ENCODE measurements around the gene BMPR1B.

- TF ChIP-seq GTF2F1 (IDR thresholded peaks at IDR 0.05; ENCODE audit: borderline replicate concordance, low read depth, low read length): no peak
- no peak for TF ChIP-seq CTCF (IDR thresholded peaks at IDR 0.05; ENCODE audit: control extremely low read depth in 1 of 3, insufficient read depth in 1 of 3, low read depth in 1 of 3, low read length in 3 of 3)
- no peak for TF ChIP-seq POLR2A (IDR thresholded peaks at IDR 0.05; ENCODE audit: control extremely low read depth in 1 of 2, low read depth in 2 of 2, low read length in 2 of 2)
- TF ChIP-seq CHD2 (IDR thresholded peaks at IDR 0.05; ENCODE audit: low read length): no peak
- no peak for TF ChIP-seq KDM1A (IDR thresholded peaks at IDR 0.05; ENCODE audit: borderline replicate concordance, low read length)
- TF ChIP-seq RAD21 (IDR thresholded peaks at IDR 0.05 in 1 of 2, conservative IDR thresholded peaks at IDR 0.05 in 1 of 2; ENCODE audit: low read depth in 2 of 2, low read length in 2 of 2): no peak
- no peak for TF ChIP-seq CEBPB (IDR thresholded peaks at IDR 0.05; ENCODE audit: low read depth, low read length)
- TF ChIP-seq, protein P1, sequence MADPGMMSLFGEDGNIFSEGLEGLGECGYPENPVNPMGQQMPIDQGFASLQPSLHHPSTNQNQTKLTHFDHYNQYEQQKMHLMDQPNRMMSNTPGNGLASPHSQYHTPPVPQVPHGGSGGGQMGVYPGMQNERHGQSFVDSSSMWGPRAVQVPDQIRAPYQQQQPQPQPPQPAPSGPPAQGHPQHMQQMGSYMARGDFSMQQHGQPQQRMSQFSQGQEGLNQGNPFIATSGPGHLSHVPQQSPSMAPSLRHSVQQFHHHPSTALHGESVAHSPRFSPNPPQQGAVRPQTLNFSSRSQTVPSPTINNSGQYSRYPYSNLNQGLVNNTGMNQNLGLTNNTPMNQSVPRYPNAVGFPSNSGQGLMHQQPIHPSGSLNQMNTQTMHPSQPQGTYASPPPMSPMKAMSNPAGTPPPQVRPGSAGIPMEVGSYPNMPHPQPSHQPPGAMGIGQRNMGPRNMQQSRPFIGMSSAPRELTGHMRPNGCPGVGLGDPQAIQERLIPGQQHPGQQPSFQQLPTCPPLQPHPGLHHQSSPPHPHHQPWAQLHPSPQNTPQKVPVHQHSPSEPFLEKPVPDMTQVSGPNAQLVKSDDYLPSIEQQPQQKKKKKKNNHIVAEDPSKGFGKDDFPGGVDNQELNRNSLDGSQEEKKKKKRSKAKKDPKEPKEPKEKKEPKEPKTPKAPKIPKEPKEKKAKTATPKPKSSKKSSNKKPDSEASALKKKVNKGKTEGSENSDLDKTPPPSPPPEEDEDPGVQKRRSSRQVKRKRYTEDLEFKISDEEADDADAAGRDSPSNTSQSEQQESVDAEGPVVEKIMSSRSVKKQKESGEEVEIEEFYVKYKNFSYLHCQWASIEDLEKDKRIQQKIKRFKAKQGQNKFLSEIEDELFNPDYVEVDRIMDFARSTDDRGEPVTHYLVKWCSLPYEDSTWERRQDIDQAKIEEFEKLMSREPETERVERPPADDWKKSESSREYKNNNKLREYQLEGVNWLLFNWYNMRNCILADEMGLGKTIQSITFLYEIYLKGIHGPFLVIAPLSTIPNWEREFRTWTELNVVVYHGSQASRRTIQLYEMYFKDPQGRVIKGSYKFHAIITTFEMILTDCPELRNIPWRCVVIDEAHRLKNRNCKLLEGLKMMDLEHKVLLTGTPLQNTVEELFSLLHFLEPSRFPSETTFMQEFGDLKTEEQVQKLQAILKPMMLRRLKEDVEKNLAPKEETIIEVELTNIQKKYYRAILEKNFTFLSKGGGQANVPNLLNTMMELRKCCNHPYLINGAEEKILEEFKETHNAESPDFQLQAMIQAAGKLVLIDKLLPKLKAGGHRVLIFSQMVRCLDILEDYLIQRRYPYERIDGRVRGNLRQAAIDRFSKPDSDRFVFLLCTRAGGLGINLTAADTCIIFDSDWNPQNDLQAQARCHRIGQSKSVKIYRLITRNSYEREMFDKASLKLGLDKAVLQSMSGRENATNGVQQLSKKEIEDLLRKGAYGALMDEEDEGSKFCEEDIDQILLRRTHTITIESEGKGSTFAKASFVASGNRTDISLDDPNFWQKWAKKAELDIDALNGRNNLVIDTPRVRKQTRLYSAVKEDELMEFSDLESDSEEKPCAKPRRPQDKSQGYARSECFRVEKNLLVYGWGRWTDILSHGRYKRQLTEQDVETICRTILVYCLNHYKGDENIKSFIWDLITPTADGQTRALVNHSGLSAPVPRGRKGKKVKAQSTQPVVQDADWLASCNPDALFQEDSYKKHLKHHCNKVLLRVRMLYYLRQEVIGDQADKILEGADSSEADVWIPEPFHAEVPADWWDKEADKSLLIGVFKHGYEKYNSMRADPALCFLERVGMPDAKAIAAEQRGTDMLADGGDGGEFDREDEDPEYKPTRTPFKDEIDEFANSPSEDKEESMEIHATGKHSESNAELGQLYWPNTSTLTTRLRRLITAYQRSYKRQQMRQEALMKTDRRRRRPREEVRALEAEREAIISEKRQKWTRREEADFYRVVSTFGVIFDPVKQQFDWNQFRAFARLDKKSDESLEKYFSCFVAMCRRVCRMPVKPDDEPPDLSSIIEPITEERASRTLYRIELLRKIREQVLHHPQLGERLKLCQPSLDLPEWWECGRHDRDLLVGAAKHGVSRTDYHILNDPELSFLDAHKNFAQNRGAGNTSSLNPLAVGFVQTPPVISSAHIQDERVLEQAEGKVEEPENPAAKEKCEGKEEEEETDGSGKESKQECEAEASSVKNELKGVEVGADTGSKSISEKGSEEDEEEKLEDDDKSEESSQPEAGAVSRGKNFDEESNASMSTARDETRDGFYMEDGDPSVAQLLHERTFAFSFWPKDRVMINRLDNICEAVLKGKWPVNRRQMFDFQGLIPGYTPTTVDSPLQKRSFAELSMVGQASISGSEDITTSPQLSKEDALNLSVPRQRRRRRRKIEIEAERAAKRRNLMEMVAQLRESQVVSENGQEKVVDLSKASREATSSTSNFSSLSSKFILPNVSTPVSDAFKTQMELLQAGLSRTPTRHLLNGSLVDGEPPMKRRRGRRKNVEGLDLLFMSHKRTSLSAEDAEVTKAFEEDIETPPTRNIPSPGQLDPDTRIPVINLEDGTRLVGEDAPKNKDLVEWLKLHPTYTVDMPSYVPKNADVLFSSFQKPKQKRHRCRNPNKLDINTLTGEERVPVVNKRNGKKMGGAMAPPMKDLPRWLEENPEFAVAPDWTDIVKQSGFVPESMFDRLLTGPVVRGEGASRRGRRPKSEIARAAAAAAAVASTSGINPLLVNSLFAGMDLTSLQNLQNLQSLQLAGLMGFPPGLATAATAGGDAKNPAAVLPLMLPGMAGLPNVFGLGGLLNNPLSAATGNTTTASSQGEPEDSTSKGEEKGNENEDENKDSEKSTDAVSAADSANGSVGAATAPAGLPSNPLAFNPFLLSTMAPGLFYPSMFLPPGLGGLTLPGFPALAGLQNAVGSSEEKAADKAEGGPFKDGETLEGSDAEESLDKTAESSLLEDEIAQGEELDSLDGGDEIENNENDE (IDR thresholded peaks at IDR 0.05; ENCODE audit: insufficient replicate concordance, low read length): no peak
Measured at GRCh38 chr4:95061220-95061619, 303.5 kb downstream of the BMPR1B start.

Measured in H1 (cell line).